Measurements from ENCODE around the gene CD46. TPM values are rescaled to one million over a fixed set of nuclear protein-coding genes. Genes with fewer than 3 reads are reported as not detected.
"Not testable (repeated sequence)": the region's sequence is repeated elsewhere in the genome, so short reads cannot be mapped to it uniquely, and the experiment has no call there.

The CD46 gene
- total RNA-seq, 3 donors from 2014 or later = 58.0 to 69.8 (median 63.5) TPM

- Mint-ChIP-seq H3K4me3 (no peak overlapping the region), H3K4me1 (ENCODE audit: low read depth) (peaks cover 17% of the 10 kb centered on the region), H3K27me3 (ENCODE audit: low read depth) (no peaks in the 10 kb centered on the region), H3K9me3 (no peaks in the 10 kb centered on the region), H3K36me3 (ENCODE audit: insufficient read depth) (no peaks in the 10 kb centered on the region)
- DNase-seq = no peak
- no peak for ATAC-seq
These were observed 6.6 kb upstream of the CD46 start for GRCh38 chr1:207745285-207745684.

GRCh38 chr1:207745839-207746767 is 5.8 kb upstream of the CD46 start:
- Mint-ChIP-seq H3K4me3 (no peak overlapping the region), H3K27me3 (ENCODE audit: low read depth) (no peaks in the 10 kb centered on the region), H3K9me3 (no peaks in the 10 kb centered on the region), H3K4me1 (ENCODE audit: low read depth) (peaks cover 25% of the 10 kb centered on the region), H3K36me3 (ENCODE audit: insufficient read depth) (no peaks in the 10 kb centered on the region)
- ATAC-seq (no peak), DNase-seq (no peak)

- DNase-seq (no peak), ATAC-seq (no peak)
- peaks cover 37% of the 10 kb centered on the region for H3K4me1 Mint-ChIP-seq (ENCODE audit: low read depth)
- H3K9me3 Mint-ChIP-seq = no peaks in the 10 kb centered on the region
- no peak overlapping the region for H3K4me3 Mint-ChIP-seq
- H3K36me3 Mint-ChIP-seq (ENCODE audit: insufficient read depth) = no peaks in the 10 kb centered on the region
- no peaks in the 10 kb centered on the region for H3K27me3 Mint-ChIP-seq (ENCODE audit: low read depth)
These were observed 4.0 kb upstream of the CD46 start for GRCh38 chr1:207747627-207748492.

GRCh38 chr1:207748737-207749528 is 2.9 kb upstream of the CD46 start:
- H3K27me3 Mint-ChIP-seq (ENCODE audit: low read depth) = no peaks in the 10 kb centered on the region
- H3K36me3 Mint-ChIP-seq (ENCODE audit: insufficient read depth) = no peaks in the 10 kb centered on the region
- ATAC-seq = no peak
- peaks cover 43% of the 10 kb centered on the region for H3K4me1 Mint-ChIP-seq (ENCODE audit: low read depth)
- no peaks in the 10 kb centered on the region for H3K9me3 Mint-ChIP-seq
- no peak overlapping the region for H3K4me3 Mint-ChIP-seq
- no peak for DNase-seq

- Mint-ChIP-seq H3K4me1 (ENCODE audit: low read depth) (peaks cover 60% of the 10 kb centered on the region), H3K9me3 (no peaks in the 10 kb centered on the region), H3K4me3 (peak overlapping the region; percentile 100), H3K36me3 (ENCODE audit: insufficient read depth) (peaks cover under 1% of the 10 kb centered on the region), H3K27me3 (ENCODE audit: low read depth) (no peaks in the 10 kb centered on the region)
- ATAC-seq = no peak
- no peak for DNase-seq
These were observed 1.1 kb upstream of the CD46 start for GRCh38 chr1:207750631-207751305.

GRCh38 chr1:207751463-207751789 is 428 bp upstream of the CD46 start:
- peaks cover 66% of the 10 kb centered on the region for H3K4me1 Mint-ChIP-seq (ENCODE audit: low read depth)
- not testable (repeated sequence) for H3K27me3 Mint-ChIP-seq (ENCODE audit: low read depth); H3K9me3 Mint-ChIP-seq; DNase-seq; H3K36me3 Mint-ChIP-seq (ENCODE audit: insufficient read depth); ATAC-seq
- H3K4me3 Mint-ChIP-seq = peak overlapping the region; percentile 100

- H3K4me3 Mint-ChIP-seq = peak overlapping the region; percentile 100
- H3K4me1 Mint-ChIP-seq (ENCODE audit: low read depth) = peaks cover 71% of the 10 kb centered on the region
- ATAC-seq (peak; percentile 41), DNase-seq (no peak)
- H3K27me3 Mint-ChIP-seq (ENCODE audit: low read depth) = no peaks in the 10 kb centered on the region
- peaks cover 7% of the 10 kb centered on the region for H3K36me3 Mint-ChIP-seq (ENCODE audit: insufficient read depth)
- no peaks in the 10 kb centered on the region for H3K9me3 Mint-ChIP-seq
These were observed 673 bp downstream of the CD46 start for GRCh38 chr1:207752456-207752998.

- H3K4me3 Mint-ChIP-seq = peak overlapping the region; percentile 100
These were observed 1.8 kb downstream of the CD46 start for GRCh38 chr1:207753611-207754010.

GRCh38 chr1:207754011-207754410 is 2.2 kb downstream of the CD46 start:
- Mint-ChIP-seq H3K27me3 (ENCODE audit: low read depth) (no peaks in the 10 kb centered on the region), H3K9me3 (no peaks in the 10 kb centered on the region), H3K36me3 (ENCODE audit: insufficient read depth) (peaks cover 11% of the 10 kb centered on the region), H3K4me3 (peak overlapping the region; percentile 100), H3K4me1 (ENCODE audit: low read depth) (peaks cover 68% of the 10 kb centered on the region)
- ATAC-seq (no peak), DNase-seq (no peak)

More at GRCh38 chr1:207753611-207754010, 1.8 kb downstream of the CD46 start:
- peaks cover 71% of the 10 kb centered on the region for H3K4me1 Mint-ChIP-seq (ENCODE audit: low read depth)
- H3K9me3 Mint-ChIP-seq = no peaks in the 10 kb centered on the region
- DNase-seq (no peak), ATAC-seq (no peak)
- H3K36me3 Mint-ChIP-seq (ENCODE audit: insufficient read depth) = peaks cover 10% of the 10 kb centered on the region
- H3K27me3 Mint-ChIP-seq (ENCODE audit: low read depth) = no peaks in the 10 kb centered on the region

- peaks cover 17% of the 10 kb centered on the region for H3K36me3 Mint-ChIP-seq (ENCODE audit: insufficient read depth)
- no peak for ATAC-seq
- H3K9me3 Mint-ChIP-seq = no peaks in the 10 kb centered on the region
- peaks cover 60% of the 10 kb centered on the region for H3K4me1 Mint-ChIP-seq (ENCODE audit: low read depth)
- H3K4me3 Mint-ChIP-seq = no peak overlapping the region
- no peak for DNase-seq
- no peaks in the 10 kb centered on the region for H3K27me3 Mint-ChIP-seq (ENCODE audit: low read depth)
These were observed 3.3 kb downstream of the CD46 start for GRCh38 chr1:207754974-207755700.

- Mint-ChIP-seq H3K27me3 (ENCODE audit: low read depth) (no peaks in the 10 kb centered on the region), H3K36me3 (ENCODE audit: insufficient read depth) (peaks cover 22% of the 10 kb centered on the region), H3K9me3 (no peaks in the 10 kb centered on the region), H3K4me3 (no peak overlapping the region), H3K4me1 (ENCODE audit: low read depth) (peaks cover 51% of the 10 kb centered on the region)
- ATAC-seq (no peak), DNase-seq (no peak)
These were observed 4.2 kb downstream of the CD46 start for GRCh38 chr1:207755846-207756693.

GRCh38 chr1:207762622-207763021 is 10.8 kb downstream of the CD46 start:
- no peaks in the 10 kb centered on the region for H3K27me3 Mint-ChIP-seq (ENCODE audit: low read depth)
- no peaks in the 10 kb centered on the region for H3K9me3 Mint-ChIP-seq
- H3K4me1 Mint-ChIP-seq (ENCODE audit: low read depth) = peaks cover 8% of the 10 kb centered on the region
- H3K4me3 Mint-ChIP-seq = no peak overlapping the region
- DNase-seq (no peak), ATAC-seq (no peak)
- H3K36me3 Mint-ChIP-seq (ENCODE audit: insufficient read depth) = peaks cover 58% of the 10 kb centered on the region

Data from activated T-cell treated with anti-CD3 and anti-CD28 coated beads, Interleukin-2, amount 50 U/mL, for 4 hours (primary cell).